ENCODE data around the gene TCIRG1. TPM values are rescaled to one million over a fixed set of nuclear protein-coding genes. Genes with fewer than 3 reads are reported as not detected.

Gene TCIRG1
- total RNA-seq, 1 donor from 2014 or later, result 10.7 TPM

DNA sequence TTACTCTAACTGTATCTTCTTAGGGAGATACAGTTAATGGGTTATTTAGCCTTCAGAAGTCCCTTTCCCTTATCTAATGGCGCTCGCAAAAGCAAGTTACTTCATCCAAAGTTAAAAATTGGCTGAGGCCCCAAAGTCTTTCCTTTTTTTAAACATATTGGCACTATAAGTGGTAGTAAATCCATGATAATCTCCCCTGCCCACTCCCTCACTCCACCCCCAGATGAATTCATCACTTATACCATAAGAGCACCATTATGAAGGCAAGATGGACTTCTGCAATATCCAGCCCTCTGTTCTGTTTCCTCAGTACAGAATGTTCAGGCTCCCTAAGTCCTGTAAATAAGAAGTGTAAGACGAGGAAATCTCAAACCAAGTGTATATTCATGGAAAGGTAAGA is 44.7 kb downstream of the TCIRG1 start:
- no peak overlapping the region for H3K4me3 ChIP-seq
- no peaks in the 10 kb centered on the region for H4K20me1 ChIP-seq (ENCODE audit: low read depth)
- no peak overlapping the region for H3K4me2 ChIP-seq
- H3K79me2 ChIP-seq (ENCODE audit: low read depth), result peaks cover 6% of the 10 kb centered on the region
- Mint-ChIP-seq H3K36me3 (peaks cover 20% of the 10 kb centered on the region), H3K4me3 (no peak overlapping the region), H3K27me3 (ENCODE audit: insufficient read depth, low read depth) (no peaks in the 10 kb centered on the region), H3K27ac (no peak overlapping the region), H3K9me3 (no peaks in the 10 kb centered on the region), H3K4me1 (no peaks in the 10 kb centered on the region)
- no peaks in the 10 kb centered on the region for H3K36me3 ChIP-seq
- TF ChIP-seq, protein P1, sequence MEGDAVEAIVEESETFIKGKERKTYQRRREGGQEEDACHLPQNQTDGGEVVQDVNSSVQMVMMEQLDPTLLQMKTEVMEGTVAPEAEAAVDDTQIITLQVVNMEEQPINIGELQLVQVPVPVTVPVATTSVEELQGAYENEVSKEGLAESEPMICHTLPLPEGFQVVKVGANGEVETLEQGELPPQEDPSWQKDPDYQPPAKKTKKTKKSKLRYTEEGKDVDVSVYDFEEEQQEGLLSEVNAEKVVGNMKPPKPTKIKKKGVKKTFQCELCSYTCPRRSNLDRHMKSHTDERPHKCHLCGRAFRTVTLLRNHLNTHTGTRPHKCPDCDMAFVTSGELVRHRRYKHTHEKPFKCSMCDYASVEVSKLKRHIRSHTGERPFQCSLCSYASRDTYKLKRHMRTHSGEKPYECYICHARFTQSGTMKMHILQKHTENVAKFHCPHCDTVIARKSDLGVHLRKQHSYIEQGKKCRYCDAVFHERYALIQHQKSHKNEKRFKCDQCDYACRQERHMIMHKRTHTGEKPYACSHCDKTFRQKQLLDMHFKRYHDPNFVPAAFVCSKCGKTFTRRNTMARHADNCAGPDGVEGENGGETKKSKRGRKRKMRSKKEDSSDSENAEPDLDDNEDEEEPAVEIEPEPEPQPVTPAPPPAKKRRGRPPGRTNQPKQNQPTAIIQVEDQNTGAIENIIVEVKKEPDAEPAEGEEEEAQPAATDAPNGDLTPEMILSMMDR (IDR thresholded peaks at IDR 0.05), result no peak
- TF ChIP-seq EZH2phosphoT487 (IDR thresholded peaks at IDR 0.05), result no peak
- TF ChIP-seq EZH2 (IDR thresholded peaks at IDR 0.05), result no peak
- H3K27me3 ChIP-seq, result no peaks in the 10 kb centered on the region
- no peak overlapping the region for H3K9ac ChIP-seq
- no peak overlapping the region for H3K27ac ChIP-seq
- H3K4me1 ChIP-seq, result no peaks in the 10 kb centered on the region
- no peak overlapping the region for H2AFZ ChIP-seq (replicated peaks)
- H3K9me3 ChIP-seq (ENCODE audit: low read depth), result no peaks in the 10 kb centered on the region
- peaks cover 7% of the 10 kb centered on the region for H3F3A ChIP-seq (ENCODE audit: low read depth)
- DNase-seq (ENCODE audit: low spot score), result no peak

DNA sequence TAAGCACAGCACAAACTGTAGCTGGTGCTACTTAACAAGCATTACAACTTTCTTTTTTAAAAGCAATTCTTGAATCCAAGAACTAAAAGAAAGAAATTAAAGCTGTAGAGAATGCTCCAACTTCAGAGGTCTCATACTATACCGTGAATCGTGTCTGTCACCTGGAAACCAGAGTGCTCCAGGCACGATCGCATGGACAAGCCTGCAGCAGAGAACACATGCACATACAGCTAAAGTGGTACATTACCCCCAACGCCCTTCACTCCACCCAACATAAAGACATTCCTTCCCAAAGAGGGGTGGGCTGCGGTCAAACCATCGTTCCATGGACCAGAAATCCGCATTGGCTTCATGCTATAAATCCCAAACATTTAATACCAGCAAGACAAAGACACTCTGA is 50.9 kb downstream of the TCIRG1 start:
- no peaks in the 10 kb centered on the region for H3K36me3 ChIP-seq
- H4K20me1 ChIP-seq (ENCODE audit: low read depth), result no peaks in the 10 kb centered on the region
- H3K79me2 ChIP-seq (ENCODE audit: low read depth), result peaks cover 13% of the 10 kb centered on the region
- H2AFZ ChIP-seq (replicated peaks), result no peak overlapping the region
- H3K36me3 Mint-ChIP-seq, result peaks cover 10% of the 10 kb centered on the region
- H3K9me3 Mint-ChIP-seq, result no peaks in the 10 kb centered on the region
- no peaks in the 10 kb centered on the region for H3K27me3 ChIP-seq
- no peak overlapping the region for H3K27ac Mint-ChIP-seq
- no peak overlapping the region for H3K27ac ChIP-seq
- no peak overlapping the region for H3K9ac ChIP-seq
- no peak overlapping the region for H3K4me3 ChIP-seq
- no peaks in the 10 kb centered on the region for H3K9me3 ChIP-seq (ENCODE audit: low read depth)
- H3K4me3 Mint-ChIP-seq, result no peak overlapping the region
- TF ChIP-seq, protein P1 (IDR thresholded peaks at IDR 0.05), result no peak
- TF ChIP-seq EZH2 (IDR thresholded peaks at IDR 0.05) (no peak), EZH2phosphoT487 (IDR thresholded peaks at IDR 0.05) (no peak)
- DNase-seq (ENCODE audit: low spot score), result no peak
- no peak overlapping the region for H3K4me2 ChIP-seq
- no peaks in the 10 kb centered on the region for H3K27me3 Mint-ChIP-seq (ENCODE audit: insufficient read depth, low read depth)
- H3K4me1 Mint-ChIP-seq, result peaks cover 21% of the 10 kb centered on the region
- peaks cover 4% of the 10 kb centered on the region for H3K4me1 ChIP-seq
- peaks cover 6% of the 10 kb centered on the region for H3F3A ChIP-seq (ENCODE audit: low read depth)

DNA sequence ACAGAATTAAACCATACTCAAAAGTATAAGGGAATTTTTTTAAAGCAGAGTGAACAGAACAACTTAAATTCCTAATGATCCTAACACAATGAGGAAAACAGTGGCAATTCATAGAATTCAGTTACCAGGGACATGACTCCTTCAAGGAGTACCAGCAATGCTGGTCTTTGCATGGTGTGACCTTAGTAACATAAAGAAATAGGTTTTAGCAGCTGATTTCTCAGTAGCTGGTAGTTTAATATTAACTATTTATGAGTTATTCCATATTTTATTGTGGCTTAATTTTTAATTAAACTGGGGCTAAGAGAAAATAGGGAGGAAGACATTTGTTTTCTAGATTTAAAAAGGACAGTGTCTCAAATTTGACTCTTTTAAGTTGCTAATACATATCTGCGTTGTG is 51.5 kb downstream of the TCIRG1 start:
- H3K79me2 ChIP-seq (ENCODE audit: low read depth), result peaks cover 9% of the 10 kb centered on the region
- no peak overlapping the region for H3K4me3 ChIP-seq
- no peaks in the 10 kb centered on the region for H4K20me1 ChIP-seq (ENCODE audit: low read depth)
- H3K4me1 Mint-ChIP-seq, result peaks cover 21% of the 10 kb centered on the region
- H3K27ac ChIP-seq, result no peak overlapping the region
- no peaks in the 10 kb centered on the region for H3K9me3 ChIP-seq (ENCODE audit: low read depth)
- H3K9me3 Mint-ChIP-seq, result no peaks in the 10 kb centered on the region
- peaks cover 4% of the 10 kb centered on the region for H3K4me1 ChIP-seq
- H3K36me3 Mint-ChIP-seq, result peaks cover 11% of the 10 kb centered on the region
- no peaks in the 10 kb centered on the region for H3F3A ChIP-seq (ENCODE audit: low read depth)
- H2AFZ ChIP-seq (replicated peaks), result no peak overlapping the region
- no peak overlapping the region for H3K9ac ChIP-seq
- no peak for DNase-seq (ENCODE audit: low spot score)
- TF ChIP-seq, protein P1 (IDR thresholded peaks at IDR 0.05), result no peak
- TF ChIP-seq EZH2phosphoT487 (IDR thresholded peaks at IDR 0.05) (no peak), EZH2 (IDR thresholded peaks at IDR 0.05) (no peak)
- H3K27me3 ChIP-seq, result no peaks in the 10 kb centered on the region
- no peaks in the 10 kb centered on the region for H3K36me3 ChIP-seq
- no peaks in the 10 kb centered on the region for H3K27me3 Mint-ChIP-seq (ENCODE audit: insufficient read depth, low read depth)
- no peak overlapping the region for H3K4me3 Mint-ChIP-seq
- no peak overlapping the region for H3K27ac Mint-ChIP-seq
- H3K4me2 ChIP-seq, result no peak overlapping the region

All from neural progenitor cell (in vitro differentiated cells).